GM18502 (cell line): Measurements from ENCODE around the gene PLSCR2.
"Not testable (repeated sequence)": the region's sequence is repeated elsewhere in the genome, so short reads cannot be mapped to it uniquely, and the experiment has no call there.

Source experiments
- ATAC-seq: cut with Tn5 transposase; IDR thresholded peaks from one replicate; pipeline ENCODE4 v1.9.1; 2021; ENCODE audit warnings: mild to moderate bottlenecking; ENCODE audit not compliant: unreplicated experiment, poor library complexity

Gene PLSCR2

GRCh38 chr3:146491303-146491702 lies 21.9 kb upstream of the PLSCR2 start:
- ATAC-seq: no peak

DNA sequence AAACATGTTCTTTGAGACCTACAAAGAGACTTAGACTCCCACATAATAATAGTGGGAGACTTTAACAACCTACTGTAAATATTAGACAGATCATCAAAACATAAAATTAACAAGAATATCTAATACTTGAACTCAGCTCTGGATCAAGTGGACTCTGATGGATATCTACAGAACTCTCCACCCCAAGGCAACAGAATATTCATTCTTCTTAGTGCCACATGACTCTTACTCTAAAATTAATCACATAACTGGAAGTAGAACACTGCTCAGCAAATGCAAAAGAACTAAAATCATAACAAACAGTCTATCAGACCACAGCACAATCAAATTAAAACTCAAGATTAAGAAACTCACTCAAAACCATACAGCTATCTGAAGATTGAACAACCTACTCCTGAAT lies 15.9 kb upstream of the PLSCR2 start:
- no peak for ATAC-seq

GRCh38 chr3:146476094-146476740 lies 6.9 kb upstream of the PLSCR2 start:
- ATAC-seq: no peak

DNA sequence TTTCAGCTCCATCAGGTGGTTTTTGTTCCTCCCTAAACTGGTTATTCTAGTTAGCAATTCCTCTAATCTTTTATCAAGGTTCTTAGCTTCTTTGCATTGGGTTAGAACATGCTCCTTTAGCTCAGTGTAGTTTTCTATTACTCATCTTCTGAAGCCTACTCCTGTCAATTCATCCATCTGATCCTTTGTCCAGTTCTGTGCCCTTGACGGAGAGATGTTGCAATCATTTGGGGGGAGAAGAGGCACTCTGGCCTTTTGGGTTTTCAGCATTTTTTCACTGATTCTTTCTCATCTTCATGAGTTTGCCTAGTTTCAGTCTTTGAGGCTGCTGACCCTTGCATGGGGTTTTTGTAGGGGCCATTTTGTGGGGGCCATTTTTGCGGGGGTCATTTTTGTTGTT lies 5.6 kb upstream of the PLSCR2 start:
- ATAC-seq: not testable (repeated sequence)

GRCh38 chr3:146473726-146474125 lies 4.4 kb upstream of the PLSCR2 start:
- no peak for ATAC-seq

GRCh38 chr3:146472611-146473010 lies 3.2 kb upstream of the PLSCR2 start:
- ATAC-seq: no peak

DNA sequence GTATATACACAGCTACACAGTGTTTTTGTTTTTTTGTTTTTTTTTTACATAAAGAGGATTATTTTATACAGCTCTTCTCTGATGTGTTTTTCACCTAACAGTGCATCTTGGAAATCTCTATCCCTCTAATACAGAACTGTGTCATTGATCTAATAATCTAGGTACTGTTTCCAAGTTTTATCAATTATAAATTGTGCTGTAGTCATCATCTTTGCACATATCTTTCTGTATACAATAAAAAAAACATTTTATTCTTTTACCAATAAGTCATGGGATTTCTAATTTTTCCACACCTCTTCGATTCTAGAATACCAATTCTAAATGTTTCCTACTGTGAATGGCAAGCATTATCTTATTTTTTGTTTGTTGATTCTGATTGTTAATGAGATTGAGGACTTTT lies 1.7 kb upstream of the PLSCR2 start:
- ATAC-seq: no peak

- no peak for ATAC-seq
Observed at GRCh38 chr3:146470425-146470990, 1.1 kb upstream of the PLSCR2 start.

- no peak for ATAC-seq
Observed at GRCh38 chr3:146468671-146469149, 651 bp downstream of the PLSCR2 start.

DNA sequence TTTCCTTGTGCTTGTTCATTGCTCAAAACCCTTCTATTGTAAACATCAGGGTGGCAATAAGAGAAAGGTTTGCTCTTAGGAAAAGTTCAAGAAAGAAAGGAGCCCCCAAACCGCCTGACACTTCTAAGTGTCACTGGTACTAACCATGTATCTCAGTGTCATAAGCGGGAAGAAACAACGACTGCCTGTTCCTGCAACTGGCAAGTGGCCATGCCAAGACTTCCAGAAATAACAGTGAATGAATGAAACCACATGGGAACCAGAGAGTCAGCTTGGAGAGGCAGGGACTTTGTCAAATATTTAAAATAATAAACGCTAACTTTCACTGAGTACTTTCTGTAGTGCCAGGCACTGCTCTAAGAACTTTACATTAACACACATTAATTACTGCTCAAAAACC lies 1.1 kb downstream of the PLSCR2 start:
- ATAC-seq: no peak

DNA sequence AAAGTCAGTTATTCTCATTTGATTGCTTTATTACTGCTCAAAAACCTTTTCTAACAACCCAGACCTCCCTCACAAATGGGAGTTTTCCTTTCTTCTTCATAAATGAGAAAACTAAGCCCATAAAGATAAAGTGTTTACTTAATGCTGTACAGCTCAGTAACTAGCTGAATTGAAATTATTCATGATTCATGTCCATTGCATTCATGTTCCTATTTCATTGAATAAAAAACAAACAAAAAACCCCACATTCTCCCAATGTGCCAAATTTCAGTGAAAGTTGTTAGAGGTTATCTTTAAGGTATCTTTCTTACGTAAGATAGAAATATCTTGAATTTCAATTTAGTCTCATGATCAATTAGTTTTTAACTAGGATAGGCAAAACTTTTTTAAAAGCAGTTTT lies 2.8 kb downstream of the PLSCR2 start:
- no peak for ATAC-seq

GRCh38 chr3:146465693-146466465 lies 3.5 kb downstream of the PLSCR2 start:
- ATAC-seq: no peak

- ATAC-seq: no peak
Observed at GRCh38 chr3:146464783-146465182, 4.6 kb downstream of the PLSCR2 start.

DNA sequence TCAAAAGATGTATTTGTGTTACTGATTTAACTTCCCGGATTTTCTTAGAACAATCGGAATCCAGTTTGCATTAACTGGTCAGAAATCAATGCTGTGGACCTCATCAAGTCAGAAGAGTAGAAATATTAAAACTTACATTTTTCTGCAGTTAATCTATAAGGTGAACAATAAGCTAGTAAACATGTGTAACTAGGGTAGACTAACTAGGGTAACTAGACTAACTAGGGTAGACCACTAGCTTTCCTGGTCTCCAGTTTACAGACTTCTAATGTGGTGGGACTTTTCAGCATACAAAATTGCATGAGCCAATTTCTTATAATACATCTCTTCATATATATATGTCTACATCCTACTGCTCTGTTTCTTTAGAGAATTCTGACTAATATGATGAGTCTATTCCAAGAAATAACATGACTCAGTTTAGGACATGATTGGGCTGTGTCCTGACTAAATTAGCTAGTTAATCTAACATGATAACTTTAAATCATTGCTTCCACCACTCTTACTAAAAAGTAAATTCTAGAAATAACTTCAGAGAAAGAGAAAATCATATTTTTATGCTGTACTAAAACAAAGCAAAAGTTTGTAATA lies 5.3 kb downstream of the PLSCR2 start:
- ATAC-seq: no peak

DNA sequence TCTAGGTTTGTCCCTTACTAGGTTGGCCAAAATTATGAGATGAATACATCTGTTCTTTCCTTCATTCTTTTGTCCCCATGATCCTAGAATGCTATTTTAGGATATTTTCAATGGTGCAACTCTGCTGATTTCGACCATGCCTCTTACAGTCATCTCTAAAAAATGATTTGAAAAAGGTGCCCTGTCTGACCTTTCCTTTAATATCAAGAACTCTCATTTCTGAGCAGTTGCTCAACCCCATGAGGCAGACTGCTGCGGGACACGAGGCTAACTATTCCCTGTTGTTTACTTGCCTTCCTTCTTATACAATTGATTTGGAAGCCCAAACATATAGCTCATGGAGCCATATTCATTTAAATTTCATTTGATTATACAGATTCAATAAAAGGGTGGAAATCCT lies 14.6 kb downstream of the PLSCR2 start:
- no peak for ATAC-seq

DNA sequence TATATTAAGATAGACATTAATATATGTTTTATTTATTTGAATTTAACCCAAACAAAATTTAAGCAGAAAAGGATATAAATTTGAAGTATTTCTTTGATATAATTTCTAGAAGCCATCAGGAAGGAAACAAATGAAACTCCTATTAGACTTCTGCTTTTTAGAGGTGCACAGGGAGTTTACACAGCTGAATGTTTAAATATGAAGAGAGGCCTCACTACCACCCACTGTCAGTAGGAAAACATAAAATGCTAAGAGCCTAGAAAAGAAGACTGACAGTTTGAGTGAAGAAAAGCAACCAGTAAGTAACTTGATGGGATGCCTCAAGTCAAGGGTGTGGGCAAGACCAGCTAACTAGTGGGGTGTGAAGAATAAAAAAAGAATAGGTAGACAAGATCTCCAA lies 19.7 kb downstream of the PLSCR2 start:
- no peak for ATAC-seq

DNA sequence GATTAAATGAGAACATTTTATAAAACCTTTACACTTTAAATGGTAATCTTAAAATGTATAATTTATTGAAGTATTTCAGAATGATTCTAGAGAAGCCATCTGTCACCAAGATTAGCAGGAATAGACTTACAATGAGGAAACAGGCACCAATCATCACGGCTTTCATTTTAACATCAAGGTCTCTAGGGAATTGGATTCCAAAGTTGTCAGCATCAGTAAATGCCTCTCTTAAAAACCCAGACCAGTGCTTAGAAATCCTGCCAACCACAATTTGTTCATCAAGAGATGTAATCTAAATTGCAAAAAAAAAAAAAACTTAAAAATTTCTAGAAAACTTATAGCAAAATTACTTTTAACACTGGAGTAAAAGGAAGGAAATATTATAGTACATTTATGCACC lies 20.3 kb downstream of the PLSCR2 start:
- ATAC-seq: no peak

DNA sequence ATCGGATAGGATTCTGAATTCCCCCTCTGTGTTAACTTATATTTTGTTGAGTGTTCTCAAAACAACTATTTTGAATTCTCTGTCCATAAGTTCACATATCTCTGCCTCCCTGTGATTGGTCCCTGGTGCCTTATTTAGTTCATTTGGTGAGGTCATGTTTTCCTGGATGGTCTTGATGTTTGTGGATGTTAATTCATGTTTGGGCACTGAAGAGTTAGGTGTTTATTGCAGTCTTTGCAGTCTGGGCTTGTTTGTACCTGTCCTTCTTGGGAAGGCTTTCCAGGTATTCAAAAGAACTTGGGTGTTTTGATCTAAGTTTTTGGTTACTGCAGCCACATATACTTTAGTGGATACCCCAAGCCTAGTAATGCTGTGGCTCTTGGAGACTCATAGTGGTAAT lies 23.3 kb downstream of the PLSCR2 start:
- ATAC-seq: no peak

DNA sequence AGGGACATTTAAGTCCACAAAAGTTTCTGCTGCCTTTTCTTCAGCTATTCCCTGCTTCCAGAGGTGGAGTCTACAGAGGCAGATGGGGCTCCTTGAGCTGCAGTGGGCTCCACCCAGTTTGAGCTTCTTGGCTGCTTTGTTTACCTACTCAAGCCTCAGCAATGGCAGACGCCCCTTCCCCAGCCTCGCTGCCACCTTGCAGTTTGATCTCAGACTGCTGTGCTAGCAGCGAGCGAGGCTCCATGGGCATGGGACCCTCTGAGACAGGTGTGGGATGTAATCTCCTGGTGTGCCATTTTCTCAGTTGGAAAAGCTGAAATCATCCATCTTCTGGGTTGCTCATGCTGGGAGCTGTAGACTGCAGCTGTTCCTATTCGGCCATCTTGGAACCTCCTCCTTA lies 29.1 kb downstream of the PLSCR2 start:
- not testable (repeated sequence) for ATAC-seq

DNA sequence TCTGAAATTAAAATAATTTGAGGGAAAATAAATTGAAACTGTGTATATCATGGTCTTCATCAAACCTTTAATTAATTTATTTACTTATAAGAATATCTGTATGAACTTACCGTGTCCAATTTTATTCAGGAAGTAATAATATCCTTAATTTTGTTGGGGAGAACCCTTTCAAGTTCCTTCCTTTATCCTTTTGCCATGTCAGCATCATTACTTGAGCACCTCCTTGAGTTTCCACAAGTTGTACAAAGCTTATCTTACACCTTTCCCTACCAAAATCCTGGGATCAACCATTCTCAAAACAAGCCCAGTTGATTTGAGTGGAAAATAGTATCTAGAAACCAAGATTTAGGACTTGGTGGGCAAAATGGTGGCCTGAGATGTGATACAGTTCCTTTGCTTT lies 37.3 kb downstream of the PLSCR2 start:
- ATAC-seq: no peak

DNA sequence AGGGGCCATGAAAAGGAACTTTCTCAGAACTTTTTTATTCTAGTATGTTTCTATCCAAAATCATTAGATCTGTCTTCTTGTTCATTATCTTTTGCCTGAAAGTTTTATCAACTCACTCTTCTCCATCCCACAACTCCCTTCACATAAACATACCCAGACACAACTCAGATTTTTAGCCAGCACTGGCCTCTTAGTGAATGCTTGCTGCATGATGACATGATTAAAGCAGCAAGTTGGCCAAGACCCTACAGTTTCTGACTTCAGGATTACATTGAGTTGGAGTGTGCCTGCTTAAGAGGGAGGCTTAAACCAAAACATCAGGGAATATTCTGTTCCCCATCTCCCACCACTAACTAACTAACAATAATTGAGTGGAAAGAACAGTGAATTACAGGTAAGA lies 38.1 kb downstream of the PLSCR2 start:
- ATAC-seq: no peak
